ENCODE data around the gene DDOST. TPM values are rescaled to one million over a fixed set of nuclear protein-coding genes. Genes with fewer than 3 reads are reported as not detected.
A peak's percentile ranks its signal among the peaks of the same experiment; 100 is the strongest.

The DDOST gene
- total RNA-seq, 1 experiment from 2014 or later: 238 TPM

DNA sequence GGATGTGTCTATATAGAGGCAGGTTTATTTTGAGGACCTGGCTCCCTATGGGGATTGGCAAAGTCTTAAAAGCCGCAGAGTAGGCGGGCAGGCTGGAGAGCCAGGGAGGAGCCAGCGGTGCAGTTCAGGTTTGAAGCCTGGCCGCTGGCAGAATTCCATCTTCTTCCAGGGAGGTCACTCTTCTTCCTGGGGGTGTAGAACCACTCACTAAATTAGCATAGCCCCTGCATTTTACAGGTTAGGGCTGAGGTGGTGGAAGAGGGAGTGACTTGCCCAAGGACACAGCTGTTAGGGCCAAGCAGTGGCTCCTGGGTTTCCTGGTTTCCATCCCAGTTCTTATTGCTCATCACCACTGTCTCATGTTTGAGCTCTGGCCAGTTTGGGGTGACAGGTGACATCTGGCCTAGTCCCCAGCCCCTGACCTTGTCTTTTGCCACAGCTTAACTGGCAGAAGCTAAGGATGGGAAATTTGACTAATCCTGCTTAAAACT is 26.5 kb downstream of the DDOST start:
- TF ChIP-seq EZH2 (IDR thresholded peaks at IDR 0.05; ENCODE audit: borderline replicate concordance, low read depth, low read length, poor library complexity, severe bottlenecking): no peak
- TF ChIP-seq, protein P1, sequence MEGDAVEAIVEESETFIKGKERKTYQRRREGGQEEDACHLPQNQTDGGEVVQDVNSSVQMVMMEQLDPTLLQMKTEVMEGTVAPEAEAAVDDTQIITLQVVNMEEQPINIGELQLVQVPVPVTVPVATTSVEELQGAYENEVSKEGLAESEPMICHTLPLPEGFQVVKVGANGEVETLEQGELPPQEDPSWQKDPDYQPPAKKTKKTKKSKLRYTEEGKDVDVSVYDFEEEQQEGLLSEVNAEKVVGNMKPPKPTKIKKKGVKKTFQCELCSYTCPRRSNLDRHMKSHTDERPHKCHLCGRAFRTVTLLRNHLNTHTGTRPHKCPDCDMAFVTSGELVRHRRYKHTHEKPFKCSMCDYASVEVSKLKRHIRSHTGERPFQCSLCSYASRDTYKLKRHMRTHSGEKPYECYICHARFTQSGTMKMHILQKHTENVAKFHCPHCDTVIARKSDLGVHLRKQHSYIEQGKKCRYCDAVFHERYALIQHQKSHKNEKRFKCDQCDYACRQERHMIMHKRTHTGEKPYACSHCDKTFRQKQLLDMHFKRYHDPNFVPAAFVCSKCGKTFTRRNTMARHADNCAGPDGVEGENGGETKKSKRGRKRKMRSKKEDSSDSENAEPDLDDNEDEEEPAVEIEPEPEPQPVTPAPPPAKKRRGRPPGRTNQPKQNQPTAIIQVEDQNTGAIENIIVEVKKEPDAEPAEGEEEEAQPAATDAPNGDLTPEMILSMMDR (conservative IDR thresholded peaks at IDR 0.05; ENCODE audit: low read depth, low read length): no peak
- POLR2A ChIA-PET (ENCODE audit: low non-redundant PET): no interaction called here
- intact Hi-C loops (cut with micrococcal nuclease; ENCODE audit: unreplicated experiment): loop anchor here (1.0 kb wide), 1 partner anchor 59 kb away; no protein-coding TSS in a partner anchor
- CTCF ChIA-PET: interaction anchor here (1.4 to 2.7 kb wide), 2 partner anchors 26 to 59 kb away, joined by 4 to 26 read pairs; partner anchors contain the start of gene DDOST
- DNase-seq (ENCODE audit: low spot score): peak; percentile 77
- no peaks in the 10 kb centered on the region for H3K9me3 ChIP-seq (ENCODE audit: low read depth, low read length, poor library complexity, severe bottlenecking)
- H3K4me3 ChIP-seq (ENCODE audit: low read depth, low read length, poor library complexity, severe bottlenecking): peak overlapping the region; percentile 84
- H3K36me3 ChIP-seq (ENCODE audit: insufficient read depth, low read length, poor library complexity, severe bottlenecking): no peaks in the 10 kb centered on the region
- H3K27me3 ChIP-seq (replicated peaks; ENCODE audit: insufficient read depth, low read depth, low read length, poor library complexity): no peaks in the 10 kb centered on the region
- no TSS peak for BruUV-seq (replicated peaks)
- H3K27ac ChIP-seq (ENCODE audit: low read depth, low read length, poor library complexity, severe bottlenecking): peak overlapping the region; percentile 55
- H3K4me1 ChIP-seq (ENCODE audit: insufficient read depth, low read length, poor library complexity, severe bottlenecking): no peaks in the 10 kb centered on the region

DNA sequence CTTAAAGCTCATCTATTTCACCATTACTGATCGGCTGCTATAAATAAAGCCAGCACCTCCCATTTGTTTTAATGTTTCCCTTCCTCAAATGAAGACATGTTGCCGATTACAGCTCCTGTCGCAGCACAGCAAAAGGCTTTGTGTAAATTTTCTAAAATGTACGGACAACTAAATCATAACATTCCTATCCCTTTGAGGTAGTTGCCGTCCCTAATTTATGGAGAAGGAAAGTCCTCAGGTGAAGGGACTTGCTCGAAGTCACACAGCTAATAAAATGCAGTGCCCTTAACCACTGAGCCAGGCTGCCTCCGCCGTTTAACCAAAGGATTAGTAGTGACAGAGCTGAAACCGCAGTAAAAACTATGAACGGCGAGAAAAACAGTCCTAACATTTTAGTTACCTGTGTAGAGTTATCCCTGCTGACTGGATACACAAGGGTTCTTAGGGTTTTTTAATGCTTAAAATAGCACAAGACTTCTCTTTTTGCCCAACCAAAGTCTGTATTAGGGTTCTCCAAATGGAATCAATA is 27.0 kb downstream of the DDOST start:
- TF ChIP-seq, protein P1 (conservative IDR thresholded peaks at IDR 0.05; ENCODE audit: low read depth, low read length): no peak
- TF ChIP-seq EZH2 (IDR thresholded peaks at IDR 0.05; ENCODE audit: borderline replicate concordance, low read depth, low read length, poor library complexity, severe bottlenecking): no peak
- H3K9me3 ChIP-seq (ENCODE audit: low read depth, low read length, poor library complexity, severe bottlenecking): no peaks in the 10 kb centered on the region
- H3K4me3 ChIP-seq (ENCODE audit: low read depth, low read length, poor library complexity, severe bottlenecking): peak overlapping the region; percentile 84
- ChIA-PET POLR2A (ENCODE audit: low non-redundant PET) (no interaction called here), CTCF (interaction anchor here (1.4 to 2.7 kb wide), 2 partner anchors 26 to 59 kb away, joined by 4 to 26 read pairs; partner anchors contain the start of gene DDOST)
- intact Hi-C loops (cut with micrococcal nuclease; ENCODE audit: unreplicated experiment): loop anchor here (1.0 kb wide), 1 partner anchor 59 kb away; no protein-coding TSS in a partner anchor
- H3K27me3 ChIP-seq (replicated peaks; ENCODE audit: insufficient read depth, low read depth, low read length, poor library complexity): no peaks in the 10 kb centered on the region
- BruUV-seq (replicated peaks): no TSS peak
- H3K27ac ChIP-seq (ENCODE audit: low read depth, low read length, poor library complexity, severe bottlenecking): peak overlapping the region; percentile 55
- H3K4me1 ChIP-seq (ENCODE audit: insufficient read depth, low read length, poor library complexity, severe bottlenecking): no peaks in the 10 kb centered on the region
- no peaks in the 10 kb centered on the region for H3K36me3 ChIP-seq (ENCODE audit: insufficient read depth, low read length, poor library complexity, severe bottlenecking)
- DNase-seq (ENCODE audit: low spot score): peak; percentile 12

DNA sequence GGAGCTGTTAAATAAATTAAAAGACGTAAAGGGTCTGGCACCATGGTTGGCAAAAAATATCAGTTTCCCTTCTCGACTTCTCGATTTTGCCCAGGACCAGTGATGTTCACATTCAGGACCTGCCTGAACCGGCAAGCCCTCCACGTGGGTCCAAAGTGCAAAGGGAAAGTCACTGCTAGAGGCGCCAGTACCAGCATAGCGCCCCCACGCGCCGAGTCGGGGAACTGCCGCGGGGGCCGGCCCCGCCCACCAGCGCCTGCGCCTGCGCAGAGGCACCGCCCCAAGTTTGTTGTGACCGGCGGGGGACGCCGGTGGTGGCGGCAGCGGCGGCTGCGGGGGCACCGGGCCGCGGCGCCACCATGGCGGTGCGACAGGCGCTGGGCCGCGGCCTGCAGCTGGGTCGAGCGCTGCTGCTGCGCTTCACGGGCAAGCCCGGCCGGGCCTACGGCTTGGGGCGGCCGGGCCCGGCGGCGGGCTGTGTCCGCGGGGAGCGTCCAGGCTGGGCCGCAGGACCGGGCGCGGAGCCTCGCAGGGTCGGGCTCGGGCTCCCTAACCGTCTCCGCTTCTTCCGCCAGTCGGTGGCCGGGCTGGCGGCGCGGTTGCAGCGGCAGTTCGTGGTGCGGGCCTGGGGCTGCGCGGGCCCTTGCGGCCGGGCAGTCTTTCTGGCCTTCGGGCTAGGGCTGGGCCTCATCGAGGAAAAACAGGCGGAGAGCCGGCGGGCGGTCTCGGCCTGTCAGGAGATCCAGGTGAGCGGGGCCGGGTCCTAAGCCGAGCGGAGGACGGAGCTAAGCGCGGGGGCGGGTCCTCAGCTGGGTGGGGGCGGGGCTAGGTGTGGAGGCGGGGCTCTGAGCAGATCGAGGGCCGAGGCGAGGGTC is 27.7 kb downstream of the DDOST start, which contains the start of gene PINK1:
TSS of gene PINK1 (plus strand) at position 269 of the 875 bp plus-strand sequence. CDS start at position 360, 91 bp downstream.
- DNase-seq (ENCODE audit: low spot score): peak; percentile 77
- intact Hi-C loops (cut with micrococcal nuclease; ENCODE audit: unreplicated experiment): loop anchor here (1.0 kb wide), 1 partner anchor 58 kb away; no protein-coding TSS in a partner anchor
- no peaks in the 10 kb centered on the region for H3K36me3 ChIP-seq (ENCODE audit: insufficient read depth, low read length, poor library complexity, severe bottlenecking)
- ChIA-PET CTCF (interaction anchor here (1.4 to 2.7 kb wide), 2 partner anchors 27 to 58 kb away, joined by 4 to 26 read pairs; partner anchors contain the start of gene DDOST), POLR2A (ENCODE audit: low non-redundant PET) (no interaction called here)
- no peaks in the 10 kb centered on the region for H3K27me3 ChIP-seq (replicated peaks; ENCODE audit: insufficient read depth, low read depth, low read length, poor library complexity)
- H3K4me1 ChIP-seq (ENCODE audit: insufficient read depth, low read length, poor library complexity, severe bottlenecking): no peaks in the 10 kb centered on the region
- no TSS peak for BruUV-seq (replicated peaks)
- no peaks in the 10 kb centered on the region for H3K9me3 ChIP-seq (ENCODE audit: low read depth, low read length, poor library complexity, severe bottlenecking)
- H3K27ac ChIP-seq (ENCODE audit: low read depth, low read length, poor library complexity, severe bottlenecking): peak within 1 kb of the TSS; percentile 55
- TF ChIP-seq, protein P1 (conservative IDR thresholded peaks at IDR 0.05; ENCODE audit: low read depth, low read length): peak; percentile 97
- TF ChIP-seq EZH2 (IDR thresholded peaks at IDR 0.05; ENCODE audit: borderline replicate concordance, low read depth, low read length, poor library complexity, severe bottlenecking): no peak
- H3K4me3 ChIP-seq (ENCODE audit: low read depth, low read length, poor library complexity, severe bottlenecking): peak within 1 kb of the TSS; percentile 84
